Measurements from ENCODE around the gene RAB3C. TPM values are rescaled to one million over a fixed set of nuclear protein-coding genes. Genes with fewer than 3 reads are reported as not detected.
"Not testable (repeated sequence)": the region's sequence is repeated elsewhere in the genome, so short reads cannot be mapped to it uniquely, and the experiment has no call there.

Gene RAB3C
- not detected in 2 replicates for total RNA-seq (ENCODE audit: low replicate concordance)

- peak; percentile 4 for TF ChIP-seq CTCF (IDR thresholded peaks at IDR 0.05; ENCODE audit: insufficient read depth, low read length)
- H3K4me3 ChIP-seq (ENCODE audit: low read depth, low read length), result peak within 1 kb of the TSS; percentile 69
Measured at GRCh38 chr5:58582803-58583491, at the start of gene RAB3C. TSS of gene RAB3C (plus strand) at chr5:58583075. CDS start at chr5:58583209, 134 bp downstream.

GRCh38 chr5:58541935-58542334, 40.9 kb upstream of the RAB3C start:
- not testable (repeated sequence) for DNase-seq (ENCODE audit: low read depth); H3K4me3 ChIP-seq (ENCODE audit: low read depth, low read length)

More at GRCh38 chr5:58582803-58583491, at the start of gene RAB3C:
- DNase-seq (ENCODE audit: low read depth), result peak; percentile 86

- no peak overlapping the region for H3K4me3 ChIP-seq (ENCODE audit: low read depth, low read length)
- no peak for TF ChIP-seq CTCF (IDR thresholded peaks at IDR 0.05; ENCODE audit: insufficient read depth, low read length)
Measured at GRCh38 chr5:58542709-58543108, 40.2 kb upstream of the RAB3C start.

GRCh38 chr5:58543723-58544122, 39.2 kb upstream of the RAB3C start:
- TF ChIP-seq CTCF (IDR thresholded peaks at IDR 0.05; ENCODE audit: insufficient read depth, low read length), result no peak
- H3K4me3 ChIP-seq (ENCODE audit: low read depth, low read length), result no peak overlapping the region
- no peak for DNase-seq (ENCODE audit: low read depth)

More at GRCh38 chr5:58542709-58543108, 40.2 kb upstream of the RAB3C start:
- no peak for DNase-seq (ENCODE audit: low read depth)

GRCh38 chr5:58544195-58544594, 38.7 kb upstream of the RAB3C start:
- no peak overlapping the region for H3K4me3 ChIP-seq (ENCODE audit: low read depth, low read length)
- TF ChIP-seq CTCF (IDR thresholded peaks at IDR 0.05; ENCODE audit: insufficient read depth, low read length), result no peak
- DNase-seq (ENCODE audit: low read depth), result no peak

GRCh38 chr5:58544926-58545325, 37.9 kb upstream of the RAB3C start:
- DNase-seq (ENCODE audit: low read depth), result no peak
- no peak for TF ChIP-seq CTCF (IDR thresholded peaks at IDR 0.05; ENCODE audit: insufficient read depth, low read length)
- H3K4me3 ChIP-seq (ENCODE audit: low read depth, low read length), result no peak overlapping the region

GRCh38 chr5:58545912-58546311, 37.0 kb upstream of the RAB3C start:
- no peak for TF ChIP-seq CTCF (IDR thresholded peaks at IDR 0.05; ENCODE audit: insufficient read depth, low read length)
- no peak overlapping the region for H3K4me3 ChIP-seq (ENCODE audit: low read depth, low read length)
- DNase-seq (ENCODE audit: low read depth), result no peak
